B cell (primary cell): ENCODE measurements around the gene GMFB. TPM values are rescaled to one million over a fixed set of nuclear protein-coding genes. Genes with fewer than 3 reads are reported as not detected.

ENCODE experiments used
- ATAC-seq: fragments of 200-7000 bp; cut with Tn5 transposase; one replicate; pipeline ENCODE4 v1.10.0; 2021; ENCODE audit warnings: low read depth, mild to moderate bottlenecking, moderate number of reproducible peaks, moderate library complexity
- CTCF ChIA-PET: fragments of 350-600 bp; sonication (Branson Sonifier 250); formaldehyde crosslinking; loops from one replicate; lab custom pipeline; 2021; ENCODE audit warnings: antibody characterized with exemption, inconsistent platforms; lab: Charles Lee
- POLR2A ChIA-PET: fragments of 350-600 bp; sonication (Branson Sonifier 250); formaldehyde crosslinking; loops from one replicate; lab custom pipeline; 2021; ENCODE audit warnings: antibody characterized with exemption; lab: Charles Lee
- DNase-seq: peaks from one replicate; pipeline ENCODE4 v3.0.0; 2013
- H2AFZ ChIP-seq: 2 replicates; pipeline ENCODE4 v1.6.1; 2012; ENCODE audit warnings: mild to moderate bottlenecking, low read depth, low read length; ENCODE audit not compliant: insufficient read depth, poor library complexity, severe bottlenecking
- H3K27ac ChIP-seq, 2 donors: 1 replicate in 1 of 2; 2 replicates in 1 of 2; pipeline ENCODE4 v1.5.1; 2012 to 2013; ENCODE audit warnings: low read length in 2 of 2, mild to moderate bottlenecking in 2 of 2, moderate library complexity in 1 of 2
- H3K27me3 ChIP-seq, 4 experiments: fragments of 200-600 bp in 1 of 4; sonication (generic) in 1 of 4; replicated peaks in 1 of 4; 1 replicate in 2 of 4; 2 replicates in 2 of 4; pipeline versions ENCODE4 v1.6.1 to v1.7.0; 2013 to 2016; ENCODE audit warnings: low read length in 3 of 4, mild to moderate bottlenecking in 2 of 4, mixed read lengths in 1 of 4, moderate library complexity in 1 of 4; ENCODE audit not compliant: insufficient read depth in 4 of 4, control insufficient read depth in 3 of 4; ENCODE audit errors: control extremely low read depth in 1 of 4
- H3K36me3 ChIP-seq, 2 experiments: replicated peaks in 1 of 2; 1 replicate in 1 of 2; 2 replicates in 1 of 2; pipeline versions ENCODE4 v1.6.1 to v1.7.1; 2013; ENCODE audit warnings: low read length in 1 of 2; ENCODE audit not compliant: insufficient read depth in 2 of 2, control insufficient read depth in 1 of 2; ENCODE audit errors: control extremely low read depth in 1 of 2, extremely low read depth in 1 of 2
- H3K4me1 ChIP-seq, 2 donors: fragments of 200-600 bp in 1 of 2; sonication (generic) in 1 of 2; 1 replicate in 1 of 2; 2 replicates in 1 of 2; pipeline versions ENCODE4 v1.5.1 to v1.6.1; 2013 to 2017; ENCODE audit warnings: low read length in 2 of 2; ENCODE audit not compliant: control insufficient read depth in 2 of 2, insufficient read depth in 2 of 2
- H3K4me2 ChIP-seq: replicated peaks from 2 replicates; pipeline ENCODE3; 2012; ENCODE audit warnings: mild to moderate bottlenecking, low read depth, low read length; ENCODE audit not compliant: poor library complexity, severe bottlenecking
- H3K4me3 ChIP-seq, 5 experiments: fragments of 200-600 bp in 1 of 5; sonication (generic) in 1 of 5; 1 replicate in 3 of 5; 2 replicates in 2 of 5; pipeline versions ENCODE4 v1.5.1 to v1.7.0; 2011 to 2016; ENCODE audit warnings: low read length in 4 of 5, mild to moderate bottlenecking in 4 of 5, low read depth in 2 of 5, control low read depth in 1 of 5, moderate library complexity in 1 of 5; ENCODE audit not compliant: insufficient read depth in 1 of 5; ENCODE audit errors: control extremely low read depth in 1 of 5, extremely low read depth in 1 of 5
- H3K79me2 ChIP-seq: fragments of 200-600 bp; sonication (generic); one replicate; pipeline ENCODE4 v1.6.0; 2016; ENCODE audit warnings: low read length; ENCODE audit not compliant: control insufficient read depth, insufficient read depth
- H3K9ac ChIP-seq: fragments of 200-600 bp; sonication (generic); 2 replicates; pipeline ENCODE4 v1.6.1; 2017; ENCODE audit warnings: mild to moderate bottlenecking, low read length, moderate library complexity
- H3K9me3 ChIP-seq, 3 donors: one replicate each; pipeline versions ENCODE4 v1.6.1 to v1.7.1; 2013; ENCODE audit warnings: low read length in 2 of 3; ENCODE audit not compliant: control insufficient read depth in 2 of 3, insufficient read depth in 1 of 3; ENCODE audit errors: control extremely low read depth in 1 of 3
- H4K20me1 ChIP-seq: 2 replicates; pipeline ENCODE4 v1.6.0; 2012; ENCODE audit warnings: mild to moderate bottlenecking, low read length; ENCODE audit not compliant: insufficient read depth, control insufficient read depth, poor library complexity, severe bottlenecking
- H3K27ac Mint-ChIP-seq: one replicate; pipeline ENCODE4 v1.8.0; 2021; ENCODE audit warnings: mixed read lengths
- H3K27me3 Mint-ChIP-seq: one replicate; pipeline ENCODE4 v1.8.0; 2021; ENCODE audit warnings: mixed read lengths
- H3K4me1 Mint-ChIP-seq: one replicate; pipeline ENCODE4 v1.8.0; 2021; ENCODE audit warnings: mixed read lengths
- H3K4me3 Mint-ChIP-seq: one replicate; pipeline ENCODE4 v1.8.0; 2021; ENCODE audit warnings: mixed read lengths
- H3K9me3 Mint-ChIP-seq: one replicate; pipeline ENCODE4 v1.8.0; 2022; ENCODE audit warnings: mixed read lengths; ENCODE audit not compliant: insufficient read depth
- CTCF ChIP-seq: fragments of 200-600 bp; IDR thresholded peaks from one replicate; pipeline ENCODE4 v1.8.0; 2022; ENCODE audit warnings: antibody characterized with exemption, mild to moderate bottlenecking
- EZH2 ChIP-seq: IDR thresholded peaks from 2 replicates; pipeline ENCODE4 v1.6.1; 2012; ENCODE audit warnings: borderline replicate concordance, low read depth, mild to moderate bottlenecking, moderate library complexity, low read length; ENCODE audit not compliant: insufficient read depth, poor library complexity, severe bottlenecking
- WGBS: methylation state at CpG from one replicate; pipeline ENCODE4 v1.1.5; 2013; ENCODE audit warnings: missing lambda C conversion rate; ENCODE audit not compliant: insufficient coverage; 5-methylcytosine and 5-hydroxymethylcytosine counted together
- intact Hi-C: fragments of 100-400 bp; cut with micrococcal nuclease; formaldehyde crosslinking; loops from one replicate; pipeline ENCODE4 v1.10.0; 2022
- polyA plus RNA-seq: library from polyadenylated mRNA; depleted of rRNA; stranded (reverse); fragments of >200 nt; gene quantifications from 2 replicates; pipeline ENCODE4 v1.2.3, GENCODE V29; 2012
- total RNA-seq, 2 donors: library from RNA; stranded (reverse); fragments of 120-200 nt in 1 of 2; gene quantifications; 1 replicate in 1 of 2; 2 replicates in 1 of 2; pipeline versions ENCODE4 v1.2.3 to v1.2.4, GENCODE V29; 2013 to 2022

GMFB gene
- total and polyA plus RNA-seq, 2 donors (not counting 1 experiment from before 2014, with no cell fraction given) = 13.6 to 49.8 TPM

DNA sequence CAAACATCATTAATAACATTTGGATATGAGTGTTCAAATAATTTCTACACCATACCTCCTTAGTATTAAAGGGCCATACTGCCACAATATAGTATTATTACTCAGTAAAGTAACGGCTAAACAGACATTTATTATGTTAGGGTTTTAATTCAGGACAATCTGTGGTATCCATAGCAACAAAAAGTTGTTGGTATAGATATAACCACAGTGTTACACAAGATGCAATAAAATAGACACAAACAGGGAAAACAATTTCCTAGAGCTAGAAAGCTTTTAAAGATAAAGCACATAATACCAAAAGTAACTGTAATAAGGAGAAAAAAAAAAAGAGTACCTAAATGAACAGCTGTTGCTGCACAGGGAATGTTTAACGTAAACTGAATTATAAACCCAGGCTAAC is 63.7 kb downstream of the GMFB start:
- Mint-ChIP-seq H3K4me3 (no peak overlapping the region), H3K4me1 (peaks cover 3% of the 10 kb centered on the region), H3K9me3 (no peaks in the 10 kb centered on the region), H3K27ac (no peak overlapping the region), H3K27me3 (no peaks in the 10 kb centered on the region)
- TF ChIP-seq CTCF (no peak), EZH2 (no peak)
- H3K9ac ChIP-seq = no peak overlapping the region
- no peaks in the 10 kb centered on the region for H3K27me3 ChIP-seq
- no peak overlapping the region for H2AFZ ChIP-seq
- peaks cover 6 to 30% of the 10 kb centered on the region in 2 experiments for H3K36me3 ChIP-seq
- no peak overlapping the region for H3K4me3 ChIP-seq
- ChIA-PET CTCF (no interaction called here), POLR2A (no interaction called here)
- H3K27ac ChIP-seq = no peak overlapping the region
- DNase-seq (no peak), ATAC-seq (no peak)
- intact Hi-C loops = no loop called here
- no peaks in the 10 kb centered on the region for H4K20me1 ChIP-seq
- H3K79me2 ChIP-seq = no peaks in the 10 kb centered on the region
- WGBS = no CpG with 5 or more reads among the region's 2 CpGs
- no peaks in the 10 kb centered on the region for H3K9me3 ChIP-seq
- no peaks in the 10 kb centered on the region for H3K4me1 ChIP-seq
- H3K4me2 ChIP-seq = no peak overlapping the region

Other genes with a start within 250 kb of the GMFB start
- 0.42 and 0.87 TPM in 2 replicates for gene CDKN3, start 92.0 kb downstream of the GMFB start, total RNA-seq
- gene CDKN3, start 92.0 kb downstream of the GMFB start, polyA plus RNA-seq = 1.0 and 1.3 TPM in 2 replicates
- 42.8 and 52.0 TPM in 2 replicates for gene CNIH1, start 47.6 kb downstream of the GMFB start, total RNA-seq
- 37.9 and 66.4 TPM in 2 replicates for gene CNIH1, start 47.6 kb downstream of the GMFB start, polyA plus RNA-seq
- gene CGRRF1, start 20.9 kb upstream of the GMFB start, total RNA-seq = 15.8 and 17.9 TPM in 2 replicates
- gene CGRRF1, start 20.9 kb upstream of the GMFB start, polyA plus RNA-seq = 10.0 and 18.6 TPM in 2 replicates
- gene SAMD4A, start 78.1 kb upstream of the GMFB start, total RNA-seq = 12.7 and 13.7 TPM in 2 replicates
- 5.6 and 5.7 TPM in 2 replicates for gene SAMD4A, start 78.1 kb upstream of the GMFB start, polyA plus RNA-seq